OCI-LY1 (cell line): ENCODE results near the gene EIF2B2.

Source experiments
- H2AFZ ChIP-seq: fragments of 200-600 bp; sonication (generic), shearing (Covaris generic); 2 replicates; pipeline ENCODE4 v1.6.0; 2014; ENCODE audit warnings: antibody characterized with exemption, mild to moderate bottlenecking, low read length
- H3F3A ChIP-seq: fragments of 200-600 bp; sonication (generic), shearing (Covaris generic); 2 replicates; pipeline ENCODE4 v1.6.0; 2014; ENCODE audit warnings: mild to moderate bottlenecking, antibody characterized with exemption, low read length, moderate library complexity; ENCODE audit not compliant: insufficient read depth
- H3K27ac ChIP-seq: fragments of 200-600 bp; sonication (generic); 2 replicates; pipeline ENCODE4 v1.5.1; 2014; ENCODE audit warnings: low read length, mixed run types, mild to moderate bottlenecking, low read depth; ENCODE audit not compliant: poor library complexity, severe bottlenecking
- H3K27me3 ChIP-seq: fragments of 200-600 bp; sonication (generic); 2 replicates; pipeline ENCODE4 v1.6.0; 2014; ENCODE audit warnings: antibody characterized with exemption, mild to moderate bottlenecking, low read length, moderate library complexity; ENCODE audit not compliant: insufficient read depth
- H3K36me3 ChIP-seq: fragments of 200-600 bp; sonication (generic); 2 replicates; pipeline ENCODE4 v1.6.1; 2014; ENCODE audit warnings: mild to moderate bottlenecking, antibody characterized with exemption, low read length, moderate library complexity, mixed read lengths; ENCODE audit not compliant: insufficient read depth
- H3K4me1 ChIP-seq: fragments of 200-600 bp; sonication (generic); 2 replicates; pipeline ENCODE4 v1.5.1; 2014; ENCODE audit warnings: mild to moderate bottlenecking, low read length, moderate library complexity; ENCODE audit not compliant: insufficient read depth, severe bottlenecking
- H3K4me2 ChIP-seq: fragments of 200-600 bp; sonication (generic), shearing (Covaris generic); 2 replicates; pipeline ENCODE4 v1.6.1; 2014; ENCODE audit warnings: low read length
- H3K4me3 ChIP-seq: fragments of 200-600 bp; sonication (generic); 2 replicates; pipeline ENCODE4 v1.5.1; 2014; ENCODE audit warnings: low read length, low read depth, mild to moderate bottlenecking, mixed read lengths; ENCODE audit not compliant: poor library complexity, severe bottlenecking
- H3K79me2 ChIP-seq: fragments of 200-600 bp; shearing (Covaris generic); 2 replicates; pipeline ENCODE4 v1.6.1; 2016; ENCODE audit warnings: mixed run types, low read length, mixed read lengths; ENCODE audit not compliant: insufficient read depth
- H3K9ac ChIP-seq: fragments of 200-600 bp; sonication (generic), shearing (Covaris generic); 2 replicates; pipeline ENCODE4 v1.6.1; 2014; ENCODE audit warnings: mild to moderate bottlenecking, low read length, mixed read lengths
- H3K9me2 ChIP-seq: fragments of 200-600 bp; sonication (generic), shearing (Covaris generic); 2 replicates; pipeline ENCODE4 v1.6.1; 2014; ENCODE audit warnings: low read depth, mild to moderate bottlenecking, low read length, mixed read lengths
- H3K9me3 ChIP-seq: fragments of 200-600 bp; shearing (Covaris generic); 2 replicates; pipeline ENCODE4 v1.6.1; 2014; ENCODE audit warnings: low read length, mixed read lengths
- H4K20me1 ChIP-seq: fragments of 200-600 bp; sonication (generic), shearing (Covaris generic); 2 replicates; pipeline ENCODE4 v1.6.0; 2016; ENCODE audit warnings: mild to moderate bottlenecking, low read length; ENCODE audit not compliant: insufficient read depth
- CTCF ChIP-seq: fragments of 200-600 bp; sonication (generic), shearing (Covaris generic); IDR thresholded peaks from 2 replicates; pipeline ENCODE4 v1.5.1; 2017; ENCODE audit warnings: mild to moderate bottlenecking, antibody characterized with exemption, low read length, moderate library complexity, mixed read lengths
- EZH2 ChIP-seq: fragments of 200-600 bp; sonication (generic), shearing (Covaris generic); IDR thresholded peaks from 2 replicates; pipeline ENCODE4 v1.8.0; 2017; ENCODE audit warnings: borderline replicate concordance, mixed run types, mild to moderate bottlenecking, antibody characterized with exemption, low read length, moderate library complexity, mixed read lengths

Gene EIF2B2

GRCh38 chr14:75001261-75001660 lies 1.5 kb upstream of the EIF2B2 start:
- Histone ChIP-seq H2AFZ (no peak overlapping the region), H3K4me2 (no peak overlapping the region), H3K9ac (no peak overlapping the region), H3F3A (no peaks in the 10 kb centered on the region), H3K27me3 (no peaks in the 10 kb centered on the region), H4K20me1 (no peaks in the 10 kb centered on the region), H3K27ac (no peak overlapping the region), H3K79me2 (peaks cover 13% of the 10 kb centered on the region), H3K4me1 (peaks cover 19% of the 10 kb centered on the region), H3K9me2 (no peaks in the 10 kb centered on the region), H3K36me3 (peaks cover 15% of the 10 kb centered on the region), H3K9me3 (0 out of 2 replicates have a peak, but pooled peaks cover 2% of the 10 kb centered on the region), H3K4me3 (no peak overlapping the region)
- TF ChIP-seq CTCF (no peak), EZH2 (no peak)

GRCh38 chr14:75001899-75002298 lies 822 bp upstream of the EIF2B2 start:
- Histone ChIP-seq H2AFZ (no peak overlapping the region), H3K27ac (peak overlapping the region; percentile 34), H3K79me2 (peaks cover 13% of the 10 kb centered on the region), H4K20me1 (no peaks in the 10 kb centered on the region), H3K9ac (peak overlapping the region; percentile 62), H3K9me3 (0 out of 2 replicates have a peak, but pooled peaks cover 2% of the 10 kb centered on the region), H3K4me2 (peak overlapping the region; percentile 87), H3F3A (no peaks in the 10 kb centered on the region), H3K4me3 (peak overlapping the region; percentile 92), H3K36me3 (peaks cover 21% of the 10 kb centered on the region), H3K9me2 (no peaks in the 10 kb centered on the region), H3K27me3 (no peaks in the 10 kb centered on the region), H3K4me1 (peaks cover 19% of the 10 kb centered on the region)
- TF ChIP-seq CTCF (no peak), EZH2 (no peak)

GRCh38 chr14:75003250-75004027 lies 718 bp downstream of the EIF2B2 start:
- Histone ChIP-seq H3K4me1 (peaks cover 19% of the 10 kb centered on the region), H2AFZ (no peak overlapping the region), H4K20me1 (no peaks in the 10 kb centered on the region), H3K9me3 (0 out of 2 replicates have a peak, but pooled peaks cover 2% of the 10 kb centered on the region), H3K27me3 (no peaks in the 10 kb centered on the region), H3K9me2 (no peaks in the 10 kb centered on the region), H3K79me2 (peaks cover 13% of the 10 kb centered on the region), H3K27ac (no peak overlapping the region), H3K9ac (peak overlapping the region; percentile 88), H3F3A (no peaks in the 10 kb centered on the region), H3K4me3 (peak overlapping the region; percentile 92), H3K4me2 (peak overlapping the region; percentile 79), H3K36me3 (peaks cover 37% of the 10 kb centered on the region)
- TF ChIP-seq CTCF (no peak), EZH2 (no peak)
